Measurements from ENCODE around the gene RNF157. TPM values are rescaled to one million over a fixed set of nuclear protein-coding genes. Genes with fewer than 3 reads are reported as not detected.

RNF157 gene
- total and polyA plus RNA-seq, 2 of the 13 experiments (the other 11 are each of a cell fraction or from before 2014, with no cell fraction given): 0.44 to 1.5 TPM

DNA sequence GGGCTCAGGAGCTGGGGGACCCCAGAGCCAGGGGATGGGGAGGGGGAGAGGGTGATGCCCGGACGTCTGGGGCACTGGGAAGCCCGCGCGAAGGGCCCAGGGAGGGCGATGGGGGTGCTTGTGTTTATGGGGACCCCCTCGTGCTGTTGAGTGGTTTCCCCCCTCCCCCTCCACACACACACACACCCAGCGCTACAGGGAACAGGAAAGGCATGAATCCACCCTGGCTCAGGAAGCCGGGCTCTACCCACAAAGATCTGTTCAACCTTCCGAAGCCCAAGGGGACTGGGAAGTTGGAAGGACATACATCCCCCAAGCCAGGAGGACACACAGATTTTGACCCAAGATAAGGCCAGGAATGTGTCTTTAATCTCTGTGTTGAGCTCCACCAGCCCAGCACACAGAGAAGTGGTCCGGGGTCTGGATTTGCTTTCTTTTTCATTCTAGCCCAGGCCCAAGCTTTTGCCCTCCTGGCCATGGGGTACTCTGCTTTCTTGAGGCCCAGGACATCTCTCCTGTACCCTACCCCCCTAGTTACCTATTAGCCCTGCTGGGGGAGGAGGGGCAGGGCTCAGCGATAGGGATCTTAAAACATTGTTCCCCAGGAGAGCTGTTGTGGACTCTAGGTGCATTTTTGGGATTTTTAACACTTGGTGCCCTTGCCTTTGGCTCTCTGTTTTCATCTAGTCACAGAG, 26.1 kb upstream of the RNF157 start (continued):
- TF ChIP-seq, protein P1, sequence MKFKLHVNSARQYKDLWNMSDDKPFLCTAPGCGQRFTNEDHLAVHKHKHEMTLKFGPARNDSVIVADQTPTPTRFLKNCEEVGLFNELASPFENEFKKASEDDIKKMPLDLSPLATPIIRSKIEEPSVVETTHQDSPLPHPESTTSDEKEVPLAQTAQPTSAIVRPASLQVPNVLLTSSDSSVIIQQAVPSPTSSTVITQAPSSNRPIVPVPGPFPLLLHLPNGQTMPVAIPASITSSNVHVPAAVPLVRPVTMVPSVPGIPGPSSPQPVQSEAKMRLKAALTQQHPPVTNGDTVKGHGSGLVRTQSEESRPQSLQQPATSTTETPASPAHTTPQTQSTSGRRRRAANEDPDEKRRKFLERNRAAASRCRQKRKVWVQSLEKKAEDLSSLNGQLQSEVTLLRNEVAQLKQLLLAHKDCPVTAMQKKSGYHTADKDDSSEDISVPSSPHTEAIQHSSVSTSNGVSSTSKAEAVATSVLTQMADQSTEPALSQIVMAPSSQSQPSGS (CRISPR knock-in tag; IDR thresholded peaks at IDR 0.05): no peak
- TF ChIP-seq DMAP1 (CRISPR knock-in tag; IDR thresholded peaks at IDR 0.05) (peak; percentile 42; the same call in 1 of the 2 replicates), ZNF124 (CRISPR knock-in tag; IDR thresholded peaks at IDR 0.05) (no peak), LCORL (IDR thresholded peaks at IDR 0.05) (no peak), LCORL (CRISPR knock-in tag; IDR thresholded peaks at IDR 0.05) (peak; percentile 59), ISL2 (CRISPR knock-in tag; IDR thresholded peaks at IDR 0.05) (no peak), ZSCAN30 (CRISPR knock-in tag; IDR thresholded peaks at IDR 0.05) (no peak), RXRA (CRISPR knock-in tag; IDR thresholded peaks at IDR 0.05) (no peak), IKZF1 (IDR thresholded peaks at IDR 0.05) (no peak), POLR2AphosphoS2 (IDR thresholded peaks at IDR 0.05; ENCODE audit: low read depth, low read length) (no peak), HNF4G (IDR thresholded peaks at IDR 0.05; ENCODE audit: borderline replicate concordance, low read depth, low read length) (no peak), HNF4G (CRISPR knock-in tag; IDR thresholded peaks at IDR 0.05; ENCODE audit: borderline replicate concordance, low read depth) (no peak), CENPT (CRISPR knock-in tag; IDR thresholded peaks at IDR 0.05; ENCODE audit: low read depth) (no peak), HNRNPUL1 (IDR thresholded peaks at IDR 0.05; ENCODE audit: low read depth, low read length) (no peak), SOX6 (IDR thresholded peaks at IDR 0.05) (no peak), SOX6 (CRISPR knock-in tag; IDR thresholded peaks at IDR 0.05) (0 out of 2 replicates have a peak, but pooled peaks have one; percentile 32), ARNTL (CRISPR knock-in tag; IDR thresholded peaks at IDR 0.05) (no peak), TGIF2 (CRISPR knock-in tag; IDR thresholded peaks at IDR 0.05) (no peak), ZNF101 (CRISPR knock-in tag; IDR thresholded peaks at IDR 0.05; ENCODE audit: borderline replicate concordance, low read depth) (no peak), BRF2 (CRISPR knock-in tag; IDR thresholded peaks at IDR 0.05) (no peak), MYC (CRISPR knock-in tag; IDR thresholded peaks at IDR 0.05; ENCODE audit: borderline replicate concordance) (no peak), MBD4 (IDR thresholded peaks at IDR 0.05; ENCODE audit: borderline replicate concordance, low read length) (no peak), HDAC2 (CRISPR knock-in tag; IDR thresholded peaks at IDR 0.05) (peak; percentile 60; the same call in 1 of the 2 replicates), ZZZ3 (CRISPR knock-in tag; IDR thresholded peaks at IDR 0.05; ENCODE audit: borderline replicate concordance) (no peak)
- TF ChIP-seq, protein P2, sequence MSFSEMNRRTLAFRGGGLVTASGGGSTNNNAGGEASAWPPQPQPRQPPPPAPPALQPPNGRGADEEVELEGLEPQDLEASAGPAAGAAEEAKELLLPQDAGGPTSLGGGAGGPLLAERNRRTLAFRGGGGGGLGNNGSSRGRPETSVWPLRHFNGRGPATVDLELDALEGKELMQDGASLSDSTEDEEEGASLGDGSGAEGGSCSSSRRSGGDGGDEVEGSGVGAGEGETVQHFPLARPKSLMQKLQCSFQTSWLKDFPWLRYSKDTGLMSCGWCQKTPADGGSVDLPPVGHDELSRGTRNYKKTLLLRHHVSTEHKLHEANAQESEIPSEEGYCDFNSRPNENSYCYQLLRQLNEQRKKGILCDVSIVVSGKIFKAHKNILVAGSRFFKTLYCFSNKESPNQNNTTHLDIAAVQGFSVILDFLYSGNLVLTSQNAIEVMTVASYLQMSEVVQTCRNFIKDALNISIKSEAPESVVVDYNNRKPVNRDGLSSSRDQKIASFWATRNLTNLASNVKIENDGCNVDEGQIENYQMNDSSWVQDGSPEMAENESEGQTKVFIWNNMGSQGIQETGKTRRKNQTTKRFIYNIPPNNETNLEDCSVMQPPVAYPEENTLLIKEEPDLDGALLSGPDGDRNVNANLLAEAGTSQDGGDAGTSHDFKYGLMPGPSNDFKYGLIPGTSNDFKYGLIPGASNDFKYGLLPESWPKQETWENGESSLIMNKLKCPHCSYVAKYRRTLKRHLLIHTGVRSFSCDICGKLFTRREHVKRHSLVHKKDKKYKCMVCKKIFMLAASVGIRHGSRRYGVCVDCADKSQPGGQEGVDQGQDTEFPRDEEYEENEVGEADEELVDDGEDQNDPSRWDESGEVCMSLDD (CRISPR knock-in tag; IDR thresholded peaks at IDR 0.05; ENCODE audit: borderline replicate concordance): no peak
- TF ChIP-seq, protein P3, sequence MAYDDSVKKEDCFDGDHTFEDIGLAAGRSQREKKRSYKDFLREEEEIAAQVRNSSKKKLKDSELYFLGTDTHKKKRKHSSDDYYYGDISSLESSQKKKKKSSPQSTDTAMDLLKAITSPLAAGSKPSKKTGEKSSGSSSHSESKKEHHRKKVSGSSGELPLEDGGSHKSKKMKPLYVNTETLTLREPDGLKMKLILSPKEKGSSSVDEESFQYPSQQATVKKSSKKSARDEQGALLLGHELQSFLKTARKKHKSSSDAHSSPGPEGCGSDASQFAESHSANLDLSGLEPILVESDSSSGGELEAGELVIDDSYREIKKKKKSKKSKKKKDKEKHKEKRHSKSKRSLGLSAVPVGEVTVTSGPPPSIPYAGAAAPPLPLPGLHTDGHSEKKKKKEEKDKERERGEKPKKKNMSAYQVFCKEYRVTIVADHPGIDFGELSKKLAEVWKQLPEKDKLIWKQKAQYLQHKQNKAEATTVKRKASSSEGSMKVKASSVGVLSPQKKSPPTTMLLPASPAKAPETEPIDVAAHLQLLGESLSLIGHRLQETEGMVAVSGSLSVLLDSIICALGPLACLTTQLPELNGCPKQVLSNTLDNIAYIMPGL (CRISPR knock-in tag; IDR thresholded peaks at IDR 0.05; ENCODE audit: borderline replicate concordance in 1 of 2, low read depth in 1 of 2): 0 out of 4 replicates have a peak, but pooled peaks of 1 of the 2 experiments have one; percentile 28
